Fibroblast of lung (primary cell): ENCODE results near the gene LTBP1. TPM values are rescaled to one million over a fixed set of nuclear protein-coding genes. Genes with fewer than 3 reads are reported as not detected.

Source experiments
- DNase-seq, 2 donors: peaks; one replicate each; pipeline versions ENCODE4 v3.0.0 to v3.0.0-alpha.2; 2010; ENCODE audit warnings: low read depth in 2 of 2
- H2AFZ ChIP-seq: 2 replicates; pipeline ENCODE4 v1.5.1; 2012; ENCODE audit warnings: low read length, control low read depth, inconsistent platforms
- H3K27ac ChIP-seq: 2 replicates; pipeline ENCODE4 v1.5.1; 2011; ENCODE audit warnings: low read length, control low read depth; ENCODE audit not compliant: insufficient read depth
- H3K27me3 ChIP-seq: 2 replicates; pipeline ENCODE4 v1.5.1; 2011; ENCODE audit warnings: mild to moderate bottlenecking, low read length; ENCODE audit not compliant: control insufficient read depth, insufficient read depth
- H3K36me3 ChIP-seq: 2 replicates; pipeline ENCODE4 v1.5.1; 2011; ENCODE audit warnings: low read length; ENCODE audit not compliant: control insufficient read depth, insufficient read depth
- H3K4me1 ChIP-seq: 2 replicates; pipeline ENCODE4 v1.5.1; 2011; ENCODE audit warnings: low read length; ENCODE audit not compliant: control insufficient read depth, insufficient read depth; ENCODE audit errors: extremely low read depth
- H3K4me2 ChIP-seq: 2 replicates; pipeline ENCODE4 v1.5.1; 2011; ENCODE audit warnings: low read length, control low read depth; ENCODE audit not compliant: insufficient read depth; ENCODE audit errors: extremely low read depth
- H3K4me3 ChIP-seq, 4 experiments: fragments of 200-600 bp in 1 of 4; sonication (generic) in 1 of 4; replicated peaks in 1 of 4; 2 replicates each; pipeline ENCODE4 v1.5.1; 2011 to 2016; ENCODE audit warnings: low read length in 4 of 4, low read depth in 3 of 4, mild to moderate bottlenecking in 3 of 4, control low read depth in 2 of 4, inconsistent platforms in 1 of 4, mixed read lengths in 1 of 4; ENCODE audit not compliant: insufficient read depth in 1 of 4; ENCODE audit errors: control extremely low read depth in 1 of 4
- H3K79me2 ChIP-seq: 2 replicates; pipeline ENCODE4 v1.5.1; 2012; ENCODE audit warnings: mild to moderate bottlenecking, low read length, inconsistent platforms; ENCODE audit not compliant: control insufficient read depth, insufficient read depth
- H3K9ac ChIP-seq: 2 replicates; pipeline ENCODE4 v1.5.1; 2011; ENCODE audit warnings: mild to moderate bottlenecking, low read length, control low read depth; ENCODE audit not compliant: insufficient read depth
- H3K9me3 ChIP-seq: 2 replicates; pipeline ENCODE4 v1.5.1; 2012; ENCODE audit warnings: low read depth, low read length; ENCODE audit not compliant: control insufficient read depth, insufficient read depth
- H4K20me1 ChIP-seq: 2 replicates; pipeline ENCODE4 v1.5.1; 2011; ENCODE audit warnings: low read length; ENCODE audit not compliant: control insufficient read depth, insufficient read depth; ENCODE audit errors: extremely low read depth
- CTCF ChIP-seq, 2 donors: IDR thresholded peaks in 1 of 2; conservative IDR thresholded peaks in 1 of 2; 1 replicate in 1 of 2; 2 replicates in 1 of 2; pipeline ENCODE4 v1.5.1; 2011 to 2012; ENCODE audit warnings: low read length in 2 of 2, control low read depth in 1 of 2, inconsistent platforms in 1 of 2, low read depth in 1 of 2, mild to moderate bottlenecking in 1 of 2
- EZH2 ChIP-seq: IDR thresholded peaks from 2 replicates; pipeline ENCODE4 v1.5.1; 2012; ENCODE audit warnings: low read length, control low read depth, mild to moderate bottlenecking; ENCODE audit errors: missing control alignments
- polyA plus RNA-seq, 2 donors: library from polyadenylated mRNA; depleted of rRNA in 1 of 2; stranded (reverse) in 1 of 2; unstranded in 1 of 2; fragments of >200 nt; gene quantifications; 2 replicates each; pipeline ENCODE4 v1.2.1, GENCODE V29; 2011 to 2012; ENCODE audit warnings: missing spikeins in 1 of 2
- total RNA-seq: library from RNA; depleted of rRNA; stranded (reverse); fragments of >200 nt; gene quantifications from 2 replicates; pipeline ENCODE4 v1.2.1, GENCODE V29; 2014

The LTBP1 gene
- total and polyA plus RNA-seq, 2 donors (not counting 1 experiment from before 2014, with no cell fraction given), result 254 to 324 TPM

GRCh38 chr2:33118651-33119050 is 171.9 kb downstream of the LTBP1 start:
- Histone ChIP-seq H3K79me2 (no peaks in the 10 kb centered on the region), H3K36me3 (no peaks in the 10 kb centered on the region), H2AFZ (no peak overlapping the region), H3K4me1 (no peaks in the 10 kb centered on the region), H3K9me3 (no peaks in the 10 kb centered on the region), H3K4me3 (no peak overlapping the region), H3K4me2 (no peak overlapping the region), H3K27ac (no peak overlapping the region), H4K20me1 (no peaks in the 10 kb centered on the region), H3K27me3 (no peaks in the 10 kb centered on the region), H3K9ac (no peak overlapping the region)
- no peak for DNase-seq
- TF ChIP-seq EZH2 (no peak), CTCF (conservative IDR thresholded peaks at IDR 0.05 in 1 of 2, IDR thresholded peaks at IDR 0.05 in 1 of 2; ENCODE audit: low read depth in 1 of 2, low read length in 2 of 2) (no peak)

- no peak overlapping the region for H3K9ac ChIP-seq
- no peaks in the 10 kb centered on the region for H4K20me1 ChIP-seq
- H3K27me3 ChIP-seq, result no peaks in the 10 kb centered on the region
- no peaks in the 10 kb centered on the region for H3K9me3 ChIP-seq
- no peak overlapping the region for H3K27ac ChIP-seq
- no peaks in the 10 kb centered on the region for H3K4me1 ChIP-seq
- H3K79me2 ChIP-seq, result no peaks in the 10 kb centered on the region
- DNase-seq, result no peak
- TF ChIP-seq CTCF (conservative IDR thresholded peaks at IDR 0.05 in 1 of 2, IDR thresholded peaks at IDR 0.05 in 1 of 2; ENCODE audit: low read depth in 1 of 2, low read length in 2 of 2), result no peak
- TF ChIP-seq EZH2, result no peak
- no peak overlapping the region for H2AFZ ChIP-seq
- no peaks in the 10 kb centered on the region for H3K36me3 ChIP-seq
- no peak overlapping the region for H3K4me3 ChIP-seq
- no peak overlapping the region for H3K4me2 ChIP-seq
These were observed 174.7 kb downstream of the LTBP1 start for GRCh38 chr2:33121416-33121815.

GRCh38 chr2:33121925-33122324 is 175.2 kb downstream of the LTBP1 start:
- H4K20me1 ChIP-seq, result no peaks in the 10 kb centered on the region
- H3K36me3 ChIP-seq, result no peaks in the 10 kb centered on the region
- no peak overlapping the region for H3K27ac ChIP-seq
- no peaks in the 10 kb centered on the region for H3K4me1 ChIP-seq
- no peak overlapping the region for H3K4me3 ChIP-seq
- H3K27me3 ChIP-seq, result no peaks in the 10 kb centered on the region
- TF ChIP-seq CTCF (conservative IDR thresholded peaks at IDR 0.05 in 1 of 2, IDR thresholded peaks at IDR 0.05 in 1 of 2; ENCODE audit: low read depth in 1 of 2, low read length in 2 of 2), result no peak
- no peak overlapping the region for H2AFZ ChIP-seq
- DNase-seq, result no peak
- H3K4me2 ChIP-seq, result no peak overlapping the region
- H3K9ac ChIP-seq, result no peak overlapping the region
- H3K9me3 ChIP-seq, result no peaks in the 10 kb centered on the region
- no peaks in the 10 kb centered on the region for H3K79me2 ChIP-seq
